Ovary (tissue), 9 donors: Measurements from ENCODE around the gene TAB2. TPM values are rescaled to one million over a fixed set of nuclear protein-coding genes. Genes with fewer than 3 reads are reported as not detected.

Source experiments
- DNase-seq, 5 donors: peaks; one replicate each; pipeline ENCODE4 v3.0.0-alpha.2; 2019 to 2020
- H3K27ac ChIP-seq, 2 donors: fragments of 200-600 bp; one replicate each; pipeline versions ENCODE4 v1.5.1 to v1.8.0; 2019 to 2022
- H3K27me3 ChIP-seq: fragments of 200-600 bp; one replicate; pipeline ENCODE4 v1.8.0; 2022
- H3K36me3 ChIP-seq: fragments of 200-600 bp; sonication (generic); one replicate; pipeline ENCODE4 v1.5.1; 2019
- H3K4me1 ChIP-seq: one replicate; pipeline ENCODE4 v1.8.1; 2013; ENCODE audit warnings: mild to moderate bottlenecking, moderate library complexity; ENCODE audit not compliant: insufficient read depth
- H3K4me3 ChIP-seq: fragments of 200-600 bp; sonication (generic); one replicate; pipeline ENCODE4 v1.5.1; 2017
- H3K9me3 ChIP-seq, 2 donors: fragments of 200-600 bp in 1 of 2; sonication (generic) in 1 of 2; one replicate each; pipeline versions ENCODE4 v1.5.1 to v1.8.1; 2013 to 2019; ENCODE audit warnings: mild to moderate bottlenecking in 1 of 2, moderate library complexity in 1 of 2
- EP300 ChIP-seq: sonication (generic); formaldehyde crosslinking; IDR thresholded peaks from one replicate; pipeline ENCODE4 v1.6.1; 2017; ENCODE audit warnings: antibody characterized with exemption
- POLR2A ChIP-seq: fragments of 450-650 bp; IDR thresholded peaks from one replicate; pipeline ENCODE4 v1.6.1; 2017; ENCODE audit warnings: antibody characterized with exemption, mild to moderate bottlenecking, moderate library complexity
- WGBS, 3 donors: extraction: QIAGEN DNeasy Blood & Tissue Kit in 1 of 3; methylation state at CpG; one replicate each; pipeline versions ENCODE4 v1.1.5 to v1.1.7; 2013 to 2017; 5-methylcytosine and 5-hydroxymethylcytosine counted together
- intact Hi-C, 4 donors: fragments of 100-400 bp; cut with DNase I; formaldehyde crosslinking; loops; one replicate each; pipeline versions ENCODE4 v1.11.0 to v1.15.1; 2022 to 2023
- polyA plus RNA-seq, 2 donors: library from polyadenylated mRNA; stranded (reverse); fragments of 200-250 nt in 1 of 2; fragments of 350-450 nt in 1 of 2; fragmentation: Illumina TruSeq in 1 of 2; extraction: RNeasy Lipid Tissue Mini Kit (QIAGEN cat#74804) in 1 of 2; gene quantifications; one replicate each; pipeline ENCODE4 v1.2.3, GENCODE V29; 2013 to 2014
- total RNA-seq, 7 donors: library from RNA; depleted of rRNA in 2 of 7; stranded (reverse); fragments of >200 nt in 2 of 7; fragmentation: NEBNext Ultra II Directional in 3 of 7; extraction: Animal tissue kit (Norgen Biotek cat#: 25700) in 3 of 7; gene quantifications; one replicate each; pipeline versions ENCODE4 v1.1.0 to v1.2.4, GENCODE V29; 2016 to 2023
- TF ChIP-seq, protein P1 (sequence below), 3 donors: fragments of 450-650 bp in 2 of 3; fragments of 200-600 bp in 1 of 3; IDR thresholded peaks; one replicate each; pipeline versions ENCODE4 v1.5.1 to v1.8.0; 2016 to 2022; ENCODE audit warnings: antibody characterized with exemption in 3 of 3, mild to moderate bottlenecking in 1 of 3
- donor health status: DM: no; HTN: no; CAD: no; lungs with moderate emphysema.
- donor health status: DM: no; HTN: no; CAD: no.
- donor health status: Bipolar disorder and iron deficiency.
- donor health status: DM: yes; HTN: yes; CAD: no.
- donor health status: DM: no; HTN: no; CAD: no.
- donor health status: DM: yes; HTN: yes; CAD: no.

TAB2 gene
- total and polyA plus RNA-seq, 9 donors = 39.6 to 75.9 (median 62.6) TPM

DNA sequence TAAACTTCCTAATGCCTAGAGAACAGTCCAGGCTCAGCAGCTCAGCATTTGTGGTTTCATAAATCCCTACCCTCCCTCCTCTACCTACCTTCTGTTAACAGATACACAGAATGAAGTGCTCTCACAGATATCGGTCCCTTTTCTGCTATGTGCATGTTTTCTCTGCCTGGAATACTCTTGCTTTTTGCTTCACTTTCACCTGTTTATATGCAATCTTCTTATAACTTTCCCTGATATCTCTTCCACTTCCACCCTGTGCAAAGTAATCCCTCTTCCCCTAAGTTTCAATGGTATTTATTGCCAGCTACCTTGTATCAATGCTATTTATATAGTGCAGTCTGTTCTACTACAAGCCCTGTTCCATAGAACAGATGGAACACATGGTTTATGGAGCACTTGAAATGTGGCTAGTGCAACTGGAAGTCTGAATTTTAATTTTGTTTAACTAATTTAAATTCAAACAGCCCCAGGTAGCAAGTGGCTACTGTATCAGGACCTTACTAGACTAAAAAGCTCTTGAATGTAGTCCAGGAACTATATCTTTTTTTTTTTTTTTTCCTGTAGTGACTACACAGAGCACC, 3.1 kb upstream of the TAB2 start:
- no peak for DNase-seq
- Histone ChIP-seq H3K27me3 (no peaks in the 10 kb centered on the region), H3K9me3 (no peaks in the 10 kb centered on the region), H3K4me3 (no peak overlapping the region), H3K36me3 (no peaks in the 10 kb centered on the region), H3K4me1 (no peaks in the 10 kb centered on the region), H3K27ac (no peak overlapping the region)
- 78 to 87% (median 82%) methylated on average over 1 of the region's 1 CpG for WGBS, 3 donors
- intact Hi-C loops = loop anchor here in 1 of 4 donors (10.0 kb wide), 1 partner anchor 230 kb away; no protein-coding TSS in a partner anchor
- TF ChIP-seq POLR2A (no peak), EP300 (no peak)
- TF ChIP-seq, protein P1, sequence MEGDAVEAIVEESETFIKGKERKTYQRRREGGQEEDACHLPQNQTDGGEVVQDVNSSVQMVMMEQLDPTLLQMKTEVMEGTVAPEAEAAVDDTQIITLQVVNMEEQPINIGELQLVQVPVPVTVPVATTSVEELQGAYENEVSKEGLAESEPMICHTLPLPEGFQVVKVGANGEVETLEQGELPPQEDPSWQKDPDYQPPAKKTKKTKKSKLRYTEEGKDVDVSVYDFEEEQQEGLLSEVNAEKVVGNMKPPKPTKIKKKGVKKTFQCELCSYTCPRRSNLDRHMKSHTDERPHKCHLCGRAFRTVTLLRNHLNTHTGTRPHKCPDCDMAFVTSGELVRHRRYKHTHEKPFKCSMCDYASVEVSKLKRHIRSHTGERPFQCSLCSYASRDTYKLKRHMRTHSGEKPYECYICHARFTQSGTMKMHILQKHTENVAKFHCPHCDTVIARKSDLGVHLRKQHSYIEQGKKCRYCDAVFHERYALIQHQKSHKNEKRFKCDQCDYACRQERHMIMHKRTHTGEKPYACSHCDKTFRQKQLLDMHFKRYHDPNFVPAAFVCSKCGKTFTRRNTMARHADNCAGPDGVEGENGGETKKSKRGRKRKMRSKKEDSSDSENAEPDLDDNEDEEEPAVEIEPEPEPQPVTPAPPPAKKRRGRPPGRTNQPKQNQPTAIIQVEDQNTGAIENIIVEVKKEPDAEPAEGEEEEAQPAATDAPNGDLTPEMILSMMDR (IDR thresholded peaks at IDR 0.05) = no peak

DNA sequence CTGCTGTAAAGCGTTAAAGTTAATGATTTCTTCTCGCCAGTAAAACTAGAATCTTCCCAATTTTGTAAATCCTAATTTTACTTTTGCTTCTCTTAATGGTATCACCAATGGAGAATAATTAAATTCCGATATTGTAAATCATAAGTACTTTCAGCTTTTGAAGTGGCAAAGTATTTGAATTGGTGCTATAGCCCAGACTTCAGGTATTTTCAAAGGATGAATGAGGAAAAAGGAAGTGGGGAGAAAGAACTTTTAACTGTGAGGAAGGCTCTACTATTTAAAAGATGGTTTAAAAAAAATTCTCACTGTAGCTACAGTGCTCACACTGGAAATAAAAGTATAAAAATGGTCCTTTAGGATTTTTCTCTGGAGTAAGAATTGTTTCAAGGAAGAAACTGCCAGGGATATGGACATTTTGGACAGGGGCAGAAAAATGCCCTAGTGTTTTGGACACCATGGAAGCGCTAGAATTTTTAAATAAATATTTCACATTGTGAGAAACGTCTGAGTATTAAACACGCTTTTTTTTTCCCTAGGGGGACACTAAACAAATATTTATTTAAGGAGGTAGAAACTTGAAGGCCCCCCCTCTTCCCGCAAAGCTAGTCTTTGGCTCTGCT, 1.3 kb upstream of the TAB2 start:
- peak overlapping the region; percentile 84 to 99 for H3K27ac ChIP-seq
- peak overlapping the region; percentile 94 for H3K4me3 ChIP-seq
- H3K36me3 ChIP-seq = no peaks in the 10 kb centered on the region
- H3K27me3 ChIP-seq = no peaks in the 10 kb centered on the region
- WGBS, 3 donors = 30 to 34% (median 31%) methylated on average over 7 of the region's 7 CpGs
- no peaks in the 10 kb centered on the region for H3K9me3 ChIP-seq
- peaks cover 3% of the 10 kb centered on the region for H3K4me1 ChIP-seq
- intact Hi-C loops = loop anchor here in 1 of 4 donors (10.0 kb wide), 1 partner anchor 231 kb away; no protein-coding TSS in a partner anchor
- DNase-seq = no peak
- no peak for TF ChIP-seq POLR2A
- TF ChIP-seq, protein P1 (IDR thresholded peaks at IDR 0.05) = no peak
- TF ChIP-seq EP300 = no peak

DNA sequence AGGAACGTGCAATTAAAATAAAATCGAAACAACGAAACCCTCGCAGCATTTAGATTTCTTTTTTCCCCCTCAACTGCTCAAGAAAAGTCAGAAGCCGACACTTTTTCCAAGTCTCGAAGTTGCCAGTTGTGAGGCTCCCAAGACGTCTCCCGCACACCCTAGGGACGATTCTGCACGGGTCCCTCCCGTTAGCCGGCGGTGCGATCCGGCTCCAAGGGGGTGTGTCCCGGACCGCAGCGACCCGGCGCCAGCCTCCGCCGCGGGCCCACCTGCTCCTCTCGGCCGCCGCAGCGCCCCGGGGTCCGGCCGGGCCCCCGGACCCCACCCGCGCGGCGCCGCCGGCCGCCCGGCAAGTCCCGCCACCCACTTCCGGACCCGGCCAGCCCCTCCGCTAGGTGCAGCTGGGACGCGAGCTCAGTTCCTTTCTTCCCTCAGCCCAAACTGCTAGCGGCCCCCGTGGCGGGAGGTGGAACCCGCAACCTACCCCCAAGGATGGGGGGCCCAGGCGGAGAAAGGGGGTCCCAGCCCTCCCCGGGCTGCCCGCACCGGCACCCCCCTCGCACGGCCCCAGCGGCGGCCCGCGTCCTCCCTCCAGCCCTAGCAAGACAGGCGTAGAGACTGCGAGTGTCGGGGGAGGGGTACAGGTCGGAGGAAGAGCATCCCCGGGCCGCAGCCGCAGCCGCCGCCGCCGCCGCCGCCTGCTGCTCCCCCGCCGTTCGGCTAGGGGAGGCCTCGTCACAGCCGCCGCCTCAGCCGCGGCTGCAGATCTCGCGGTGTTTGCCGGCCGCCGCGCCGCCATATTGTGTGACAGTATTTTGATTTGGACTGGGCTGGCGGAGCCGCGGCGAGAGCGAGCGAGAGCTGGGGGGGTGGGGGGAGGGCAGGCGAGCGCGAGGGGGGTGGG, 520 bp upstream of the TAB2 start:
- Histone ChIP-seq H3K4me3 (peak overlapping the region; percentile 94), H3K9me3 (no peaks in the 10 kb centered on the region), H3K36me3 (no peaks in the 10 kb centered on the region), H3K27ac (peak overlapping the region; percentile 84 to 99), H3K27me3 (no peaks in the 10 kb centered on the region), H3K4me1 (peaks cover 3% of the 10 kb centered on the region)
- intact Hi-C loops = loop anchor here in 1 of 4 donors (10.0 kb wide), 1 partner anchor 232 kb away; no protein-coding TSS in a partner anchor
- WGBS, 3 donors = 0 to 1% (median 1%) methylated on average over 76 to 96 of the region's 96 CpGs
- DNase-seq = peak; percentile 90 to 94 (median 92)
- TF ChIP-seq POLR2A = peak; percentile 82
- no peak for TF ChIP-seq EP300
- TF ChIP-seq, protein P1 (IDR thresholded peaks at IDR 0.05) = peak in 1 of 3 donors; percentile 32

DNA sequence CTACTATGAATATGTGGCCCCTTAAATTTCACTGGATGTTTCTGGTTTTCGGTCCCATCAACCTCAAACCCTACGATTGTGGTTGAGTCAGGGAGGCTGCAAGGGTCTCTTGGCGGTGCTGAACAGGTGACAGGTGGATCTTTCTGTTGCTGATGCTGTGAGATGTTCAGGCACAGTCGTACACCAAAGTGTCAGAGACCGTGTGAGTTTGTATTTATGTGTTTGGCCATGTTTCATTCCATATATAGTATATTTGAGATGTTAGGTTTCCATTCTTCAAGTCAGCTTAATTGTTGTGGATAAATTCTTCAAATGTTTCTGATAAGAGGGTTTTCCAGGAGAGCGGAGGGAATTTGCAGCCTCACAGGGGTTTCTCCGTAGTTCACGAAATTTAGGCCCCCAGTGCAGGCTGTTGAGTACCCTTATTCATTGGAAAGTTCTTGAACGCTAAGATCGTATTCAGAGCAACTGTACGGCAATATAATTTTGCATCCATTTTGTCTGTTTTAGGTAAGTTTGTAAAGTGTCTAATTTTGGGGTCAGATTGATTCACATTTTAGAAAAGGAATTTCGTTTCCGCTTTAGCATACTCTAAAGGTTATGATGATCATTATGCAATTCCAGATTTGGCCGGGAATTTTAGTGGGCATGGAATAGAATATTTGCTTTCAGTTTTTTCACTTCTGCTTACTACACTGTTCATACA, 1.2 kb downstream of the TAB2 start:
- Histone ChIP-seq H3K27ac (peak overlapping the region; percentile 84 to 99), H3K27me3 (no peaks in the 10 kb centered on the region), H3K4me1 (peaks cover 3% of the 10 kb centered on the region), H3K4me3 (peak overlapping the region; percentile 94), H3K36me3 (no peaks in the 10 kb centered on the region), H3K9me3 (no peaks in the 10 kb centered on the region)
- no peak for DNase-seq
- TF ChIP-seq, protein P1 (IDR thresholded peaks at IDR 0.05) = no peak
- TF ChIP-seq POLR2A (no peak), EP300 (no peak)
- WGBS, 3 donors = 1 to 7% (median 7%) methylated on average over 14 of the region's 14 CpGs
- intact Hi-C loops = loop anchor here in 1 of 4 donors (10.0 kb wide), 1 partner anchor 234 kb away; no protein-coding TSS in a partner anchor
